Choroid plexus epithelial cell (primary cell): Measurements from ENCODE around the gene DCST2.
A peak's percentile ranks its signal among the peaks of the same experiment; 100 is the strongest.

Experiments
- DNase-seq: peaks from one replicate; pipeline ENCODE4 v3.0.0-alpha.2; 2010; ENCODE audit warnings: low read depth
- H3K4me3 ChIP-seq: 2 replicates; pipeline ENCODE4 v1.5.1; 2011; ENCODE audit warnings: low read depth, mild to moderate bottlenecking, control low read depth, low read length, moderate library complexity
- TF ChIP-seq, protein P1 (sequence below): conservative IDR thresholded peaks from 2 replicates; pipeline ENCODE4 v1.5.1; 2011; ENCODE audit warnings: low read depth, mild to moderate bottlenecking, control low read depth, inconsistent platforms, low read length, moderate library complexity

Gene DCST2

DNA sequence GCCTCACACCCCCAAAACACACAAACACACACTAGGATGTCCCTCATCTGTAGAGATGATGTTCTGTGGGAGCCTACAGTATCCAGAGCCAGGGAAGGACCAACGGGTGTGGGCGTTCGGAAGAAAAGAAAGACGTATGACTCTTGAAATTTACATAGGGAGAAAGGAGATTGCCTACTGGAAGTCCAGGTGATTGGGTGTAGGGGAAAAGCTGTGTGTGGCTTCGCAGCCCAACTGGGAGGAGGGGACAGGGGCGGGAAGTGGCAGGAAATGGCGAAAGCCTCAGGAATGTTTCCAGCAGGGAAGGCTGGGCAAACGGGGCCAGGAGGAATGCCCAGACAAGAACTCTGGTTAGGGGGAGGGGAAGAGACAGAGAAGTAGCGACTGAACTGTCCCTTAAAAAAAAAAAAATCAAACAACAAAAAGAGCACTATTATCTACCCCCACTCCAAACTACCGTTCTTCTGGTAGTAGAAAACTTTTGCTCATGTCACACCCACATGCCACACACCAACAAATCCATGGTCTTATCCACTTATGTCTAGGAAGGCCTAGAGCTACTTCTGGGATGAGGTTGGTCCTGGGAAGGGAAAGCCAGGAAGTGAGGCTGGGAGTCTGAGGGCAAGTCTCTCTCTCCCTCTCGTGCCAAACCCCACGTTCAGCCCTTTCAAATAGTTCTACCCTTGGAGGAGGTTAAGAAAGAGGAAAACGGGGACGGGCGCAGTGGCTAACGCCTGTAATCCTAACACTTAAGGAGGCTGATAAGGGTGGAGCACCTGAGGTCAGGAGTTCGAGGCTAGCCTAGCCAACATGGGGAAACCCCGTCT, 60.9 kb downstream of the DCST2 start:
- TF ChIP-seq, protein P1, sequence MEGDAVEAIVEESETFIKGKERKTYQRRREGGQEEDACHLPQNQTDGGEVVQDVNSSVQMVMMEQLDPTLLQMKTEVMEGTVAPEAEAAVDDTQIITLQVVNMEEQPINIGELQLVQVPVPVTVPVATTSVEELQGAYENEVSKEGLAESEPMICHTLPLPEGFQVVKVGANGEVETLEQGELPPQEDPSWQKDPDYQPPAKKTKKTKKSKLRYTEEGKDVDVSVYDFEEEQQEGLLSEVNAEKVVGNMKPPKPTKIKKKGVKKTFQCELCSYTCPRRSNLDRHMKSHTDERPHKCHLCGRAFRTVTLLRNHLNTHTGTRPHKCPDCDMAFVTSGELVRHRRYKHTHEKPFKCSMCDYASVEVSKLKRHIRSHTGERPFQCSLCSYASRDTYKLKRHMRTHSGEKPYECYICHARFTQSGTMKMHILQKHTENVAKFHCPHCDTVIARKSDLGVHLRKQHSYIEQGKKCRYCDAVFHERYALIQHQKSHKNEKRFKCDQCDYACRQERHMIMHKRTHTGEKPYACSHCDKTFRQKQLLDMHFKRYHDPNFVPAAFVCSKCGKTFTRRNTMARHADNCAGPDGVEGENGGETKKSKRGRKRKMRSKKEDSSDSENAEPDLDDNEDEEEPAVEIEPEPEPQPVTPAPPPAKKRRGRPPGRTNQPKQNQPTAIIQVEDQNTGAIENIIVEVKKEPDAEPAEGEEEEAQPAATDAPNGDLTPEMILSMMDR = no peak
- peak; percentile 92 for DNase-seq
- peak overlapping the region; percentile 83 for H3K4me3 ChIP-seq

DNA sequence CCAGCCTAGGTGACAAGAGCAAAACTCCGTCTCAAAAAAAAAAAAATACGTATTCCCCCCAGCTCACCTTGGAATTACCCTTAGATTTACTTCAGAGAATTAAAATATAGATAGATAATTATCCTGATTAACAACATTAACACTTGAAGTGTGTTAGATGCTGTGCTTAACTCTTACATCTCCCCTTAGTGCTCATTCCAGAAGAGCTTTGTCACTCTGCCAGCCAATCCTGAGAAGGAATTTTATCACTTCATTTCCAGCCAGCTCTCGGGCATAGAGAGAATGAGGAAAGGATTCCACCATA, 61.4 kb downstream of the DCST2 start:
- TF ChIP-seq, protein P1 = no peak
- no peak for DNase-seq
- peak overlapping the region; percentile 83 for H3K4me3 ChIP-seq

DNA sequence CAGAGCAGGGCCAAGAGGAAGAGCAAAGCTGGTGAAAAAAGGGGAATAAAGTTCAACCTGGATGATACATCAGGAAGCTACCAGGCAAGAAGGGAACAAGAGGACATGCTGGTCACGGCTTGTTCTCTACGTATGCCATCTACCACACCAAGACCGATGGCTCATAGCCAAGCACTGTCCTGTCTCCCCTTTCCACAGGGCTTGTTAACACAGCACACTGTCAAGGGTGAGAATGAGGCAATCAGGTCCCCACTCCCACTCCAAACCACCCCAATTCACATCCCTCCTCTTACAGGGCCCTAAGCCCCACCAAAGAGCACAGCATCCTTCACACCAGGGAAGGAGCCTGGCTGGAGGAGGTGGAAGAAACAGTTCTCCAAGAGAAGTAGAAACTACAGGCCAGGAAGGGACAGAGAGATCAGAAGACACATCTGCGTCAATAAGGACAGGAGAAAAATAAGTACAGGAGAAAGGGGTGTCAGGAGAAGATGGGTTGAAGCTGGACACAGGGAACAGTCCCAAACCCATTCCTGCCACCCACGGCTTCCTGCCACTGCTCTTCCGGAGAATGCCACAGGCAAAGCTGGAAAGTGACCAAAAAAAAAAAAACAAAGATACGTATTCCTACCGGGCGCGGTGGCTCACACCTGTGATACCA, 62.1 kb downstream of the DCST2 start:
- H3K4me3 ChIP-seq = peak overlapping the region; percentile 71
- TF ChIP-seq, protein P1 = no peak
- peak; percentile 61 for DNase-seq

DNA sequence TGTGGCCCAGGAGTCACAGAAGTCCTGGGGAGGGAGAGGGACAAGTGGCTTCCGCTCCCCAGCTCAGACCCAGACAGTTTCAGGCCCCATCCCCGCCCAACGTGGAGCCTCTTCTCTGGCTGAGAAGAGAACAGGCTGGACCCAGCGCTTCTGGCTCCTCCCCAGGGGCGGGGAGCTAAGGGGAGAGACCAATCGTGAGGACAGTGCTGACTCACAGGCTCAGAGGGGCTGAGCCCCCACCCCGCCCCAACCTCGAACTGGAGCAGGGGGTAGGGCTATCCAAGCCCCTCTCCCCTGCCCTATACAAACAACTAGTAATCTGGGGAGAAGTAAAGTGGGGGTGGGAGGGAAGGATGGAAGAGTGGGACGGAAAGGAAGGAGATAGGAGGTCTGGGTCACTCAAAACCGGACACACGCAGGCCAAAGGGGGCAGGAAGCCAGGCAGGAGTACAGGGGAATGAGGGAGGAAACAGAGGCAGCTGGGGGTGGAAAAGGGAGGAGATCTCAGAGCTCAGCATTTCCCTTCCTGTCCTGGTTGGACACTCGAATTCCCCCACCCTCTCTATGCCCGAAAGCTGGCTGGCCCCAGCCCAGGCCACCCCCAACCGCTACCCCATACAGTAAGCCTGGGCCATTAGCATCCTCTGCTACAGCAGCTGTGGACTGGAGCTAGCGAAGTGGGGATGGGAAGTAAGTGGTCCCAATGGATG, 62.8 kb downstream of the DCST2 start, which contains the start of gene SHC1:
Gene SHC1 (minus strand): TSS at position 117 of the 710 bp plus-strand sequence. CDS start 221 bp downstream, outside the sequence.
- peak; percentile 94 for DNase-seq
- TF ChIP-seq, protein P1 = no peak
- peak within 1 kb of the TSS; percentile 71 for H3K4me3 ChIP-seq

DNA sequence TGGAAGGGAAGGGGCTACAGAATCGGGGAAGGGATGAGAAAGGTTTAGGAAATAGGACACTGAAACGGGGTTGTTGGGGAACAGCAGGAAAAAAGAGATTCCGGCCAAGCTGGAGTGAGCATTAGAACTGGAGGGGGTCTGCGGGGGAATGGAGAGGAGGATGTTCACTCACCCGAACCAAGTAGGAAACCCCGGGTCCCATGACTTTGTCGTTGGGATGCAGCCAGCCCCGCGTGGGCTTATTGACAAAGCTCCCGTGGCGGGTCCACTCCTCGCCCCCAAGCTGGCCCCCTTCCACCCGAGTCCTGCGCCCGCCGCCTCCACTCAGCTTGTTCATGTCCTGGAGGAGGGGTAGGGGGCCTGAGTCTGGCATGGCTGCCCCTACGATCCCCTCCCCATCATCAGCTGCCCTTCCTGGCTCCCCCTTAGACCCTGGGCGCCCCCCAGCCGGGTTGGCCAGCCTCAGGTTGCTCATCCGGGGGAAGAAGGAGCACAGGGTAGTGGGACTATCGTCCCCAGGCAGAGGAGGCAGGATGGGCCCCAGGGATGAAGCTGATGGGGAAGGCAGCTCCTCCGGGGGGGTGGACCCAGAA, 63.6 kb downstream of the DCST2 start:
- peak overlapping the region; percentile 71 for H3K4me3 ChIP-seq
- peak; percentile 29 for DNase-seq
- TF ChIP-seq, protein P1 = no peak

DNA sequence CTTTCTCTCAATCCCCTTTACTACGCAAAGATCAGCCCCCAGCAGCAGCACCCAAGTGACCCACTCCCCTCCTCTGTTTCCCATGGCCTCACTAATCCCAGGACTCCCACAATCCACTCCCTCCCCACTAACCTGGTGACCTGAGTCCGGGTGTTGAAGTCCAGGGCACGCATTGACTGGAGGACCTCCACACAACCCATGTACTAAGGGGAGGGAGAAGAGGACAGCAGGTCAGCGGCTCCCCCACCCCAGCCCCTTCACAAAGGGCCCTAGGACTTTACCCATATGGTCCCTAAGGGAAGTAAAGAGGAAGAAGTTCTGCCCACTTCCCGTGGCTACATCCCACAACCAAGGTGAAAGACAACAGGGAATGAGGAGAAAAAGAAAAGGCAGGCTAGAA, 64.3 kb downstream of the DCST2 start:
- peak overlapping the region; percentile 71 for H3K4me3 ChIP-seq
- TF ChIP-seq, protein P1 = no peak
- DNase-seq = no peak
